GM18861 (cell line): Measurements from ENCODE around the gene BLM.

Experiments
- ATAC-seq: cut with Tn5 transposase; IDR thresholded peaks from one replicate; pipeline ENCODE4 v1.9.1; 2021; ENCODE audit not compliant: unreplicated experiment

BLM gene

GRCh38 chr15:90691369-90691768, 25.8 kb upstream of the BLM start:
- ATAC-seq, result no peak

GRCh38 chr15:90691982-90692773, 25.0 kb upstream of the BLM start:
- no peak for ATAC-seq

GRCh38 chr15:90694987-90695386, 22.2 kb upstream of the BLM start:
- no peak for ATAC-seq

- peak; percentile 40 for ATAC-seq
Measured at GRCh38 chr15:90697175-90697574, 20.0 kb upstream of the BLM start.

- no peak for ATAC-seq
Measured at GRCh38 chr15:90698629-90699028, 18.5 kb upstream of the BLM start.

- no peak for ATAC-seq
Measured at GRCh38 chr15:90701048-90701447, 16.1 kb upstream of the BLM start.

- ATAC-seq, result no peak
Measured at GRCh38 chr15:90701880-90702630, 15.1 kb upstream of the BLM start.

- ATAC-seq, result no peak
Measured at GRCh38 chr15:90703455-90703854, 13.7 kb upstream of the BLM start.

- no peak for ATAC-seq
Measured at GRCh38 chr15:90705212-90705611, 11.9 kb upstream of the BLM start.

GRCh38 chr15:90706394-90707327, 10.5 kb upstream of the BLM start:
- no peak for ATAC-seq

GRCh38 chr15:90707489-90707888, 9.7 kb upstream of the BLM start:
- no peak for ATAC-seq

- no peak for ATAC-seq
Measured at GRCh38 chr15:90708516-90708915, 8.6 kb upstream of the BLM start.

- ATAC-seq, result no peak
Measured at GRCh38 chr15:90709278-90709677, 7.9 kb upstream of the BLM start.

- no peak for ATAC-seq
Measured at GRCh38 chr15:90710436-90711027, 6.6 kb upstream of the BLM start.

- ATAC-seq, result no peak
Measured at GRCh38 chr15:90711418-90711824, 5.7 kb upstream of the BLM start.

GRCh38 chr15:90711842-90712241, 5.3 kb upstream of the BLM start:
- no peak for ATAC-seq

- ATAC-seq, result no peak
Measured at GRCh38 chr15:90713081-90713480, 4.1 kb upstream of the BLM start.

- ATAC-seq, result no peak
Measured at GRCh38 chr15:90716317-90716975, 700 bp upstream of the BLM start.

GRCh38 chr15:90718232-90718631, 1.1 kb downstream of the BLM start:
- ATAC-seq, result no peak

GRCh38 chr15:90720131-90720530, 3.0 kb downstream of the BLM start:
- ATAC-seq, result no peak
